GM12872 (cell line): Measurements from ENCODE around the gene SLC39A7.

ENCODE experiments used
- CTCF ChIP-seq: IDR thresholded peaks from 3 replicates; pipeline ENCODE4 v1.5.1; 2011; ENCODE audit warnings: low read depth, mild to moderate bottlenecking, low read length, moderate library complexity; ENCODE audit not compliant: insufficient read depth

The SLC39A7 gene

GRCh38 chr6:33189164-33189563, 11.5 kb upstream of the SLC39A7 start:
- no peak for TF ChIP-seq CTCF

DNA sequence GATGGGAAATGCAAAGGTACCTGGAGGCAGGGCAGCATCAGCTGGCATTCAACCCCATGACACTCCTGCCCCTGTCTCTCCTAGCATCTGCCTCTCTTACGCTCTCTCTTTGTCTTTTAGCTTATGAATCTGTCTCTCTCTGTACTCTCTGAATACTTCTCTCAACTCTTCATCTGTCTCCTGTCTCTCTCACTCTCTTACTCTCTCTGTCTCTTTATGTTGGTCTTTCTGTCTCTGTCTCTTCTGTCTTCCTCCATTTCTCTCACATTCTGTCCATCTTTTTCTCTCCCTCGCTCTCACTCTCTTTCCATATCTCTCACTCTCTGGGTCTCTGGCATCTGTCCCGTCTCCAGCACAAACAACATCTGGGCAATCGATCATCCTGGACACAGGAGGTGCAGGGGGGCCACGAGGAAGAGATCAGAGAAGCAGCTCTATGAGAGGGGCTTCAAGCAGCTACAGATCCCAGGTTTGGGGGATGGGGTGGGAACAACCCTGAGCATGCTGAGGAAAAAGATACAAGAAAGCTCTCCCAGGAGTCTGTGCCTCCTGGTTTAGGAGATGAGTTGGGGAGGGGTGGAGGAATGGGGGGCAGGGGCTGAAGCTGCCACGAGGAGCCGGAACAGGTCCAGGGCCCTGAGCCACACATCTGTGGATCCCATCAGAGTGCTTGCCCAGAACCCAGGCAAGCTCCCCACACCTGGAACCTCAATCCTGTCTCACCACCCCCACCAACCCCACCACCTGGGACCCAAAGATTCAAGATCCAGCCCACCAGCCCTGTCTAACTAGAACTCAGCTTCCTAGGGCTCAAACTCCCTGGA, 10.8 kb upstream of the SLC39A7 start:
- no peak for TF ChIP-seq CTCF

- TF ChIP-seq CTCF: no peak
Observed at GRCh38 chr6:33190504-33191107, 10.1 kb upstream of the SLC39A7 start.

DNA sequence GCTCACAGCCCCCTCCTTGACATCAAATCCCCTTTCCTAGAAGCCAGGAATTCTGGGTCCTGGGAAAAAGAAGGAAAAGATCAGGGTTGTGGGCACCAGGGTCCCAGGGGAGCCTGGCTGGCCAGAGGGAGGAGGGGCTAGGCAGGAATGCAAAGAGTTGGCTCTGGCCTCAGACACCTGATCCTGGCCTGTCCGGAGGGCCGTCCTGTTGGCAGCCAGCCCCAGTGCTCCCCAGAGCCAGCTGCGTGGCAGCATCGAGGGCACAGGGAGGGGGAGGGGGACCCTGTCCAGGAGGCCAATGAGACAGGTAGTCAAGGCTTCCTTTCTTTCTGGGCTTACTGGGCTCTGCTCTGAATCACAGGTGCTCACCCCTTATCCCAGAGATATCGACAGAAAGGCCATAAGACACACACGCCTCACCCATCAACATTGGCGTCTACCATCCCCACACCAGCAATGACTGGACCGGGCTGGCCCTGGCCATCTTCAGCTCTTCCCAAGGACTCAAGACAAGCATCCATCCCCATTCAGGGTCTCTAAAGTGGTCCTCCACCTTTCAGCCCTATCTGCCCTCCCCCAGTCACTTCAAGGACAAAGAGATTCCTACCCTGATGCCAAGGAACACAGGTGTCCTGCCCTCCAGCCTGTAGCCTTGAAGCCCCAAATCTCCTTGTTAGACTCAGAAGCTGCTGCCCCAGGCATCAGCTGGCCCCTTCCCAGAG, 9.1 kb upstream of the SLC39A7 start:
- TF ChIP-seq CTCF: no peak

DNA sequence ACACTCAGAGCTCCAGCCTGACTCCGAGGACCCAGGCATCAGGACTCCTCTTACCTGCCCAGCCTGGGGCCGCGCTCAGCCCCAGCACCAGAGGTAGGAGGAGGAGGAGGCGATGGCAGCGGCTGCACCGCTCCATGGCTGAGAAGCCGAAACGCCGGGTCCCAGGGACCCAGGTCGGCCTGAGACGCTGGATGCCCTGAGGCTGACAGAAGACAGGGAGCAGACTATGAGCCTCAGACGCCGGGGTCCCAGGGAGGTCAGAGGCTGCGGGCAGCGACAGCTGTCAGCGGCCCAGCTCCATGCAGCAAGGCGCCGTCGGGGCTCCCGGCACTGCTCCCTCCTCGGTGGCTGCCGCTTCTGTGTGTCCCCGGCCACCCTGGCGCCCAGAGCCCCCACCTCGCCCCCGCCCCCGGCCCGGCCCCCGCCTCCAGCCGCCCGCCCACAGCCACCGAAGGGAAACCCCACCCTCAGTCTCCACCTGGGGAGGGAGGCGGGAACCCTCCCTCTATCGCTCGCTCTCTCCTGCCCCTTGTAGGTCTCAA, 8.5 kb upstream of the SLC39A7 start, which contains the start of gene COL11A2:
Gene COL11A2 (minus strand): TSS at position 363 of the 542 bp plus-strand sequence. CDS start 227 bp downstream, at position 136.
- no peak for TF ChIP-seq CTCF

GRCh38 chr6:33192671-33193602, 7.7 kb upstream of the SLC39A7 start:
- no peak for TF ChIP-seq CTCF
